Measurements from ENCODE around the gene TOP2B. TPM values are rescaled to one million over a fixed set of nuclear protein-coding genes. Genes with fewer than 3 reads are reported as not detected.

TOP2B gene
- total and polyA plus RNA-seq, 3 donors from 2014 or later: 46.4 to 86.5 (median 76.9) TPM

- Histone ChIP-seq H3K4me1 (peaks cover 5% of the 10 kb centered on the region), H3K4me3 (no peak overlapping the region), H3K36me3 (ENCODE audit: low read depth, missing control alignments) (no peaks in the 10 kb centered on the region), H3K27ac (no peak overlapping the region), H3K9me3 (no peaks in the 10 kb centered on the region), H3K27me3 (no peaks in the 10 kb centered on the region)
- intact Hi-C loops (cut with DNase I; ENCODE audit: low total_unique reads): no loop called here
- DNase-seq: no peak
- 80 to 87% methylated on average over 3 of the region's 3 CpGs for WGBS, 2 donors
- TF ChIP-seq POLR2A (IDR thresholded peaks at IDR 0.05): no peak
- TF ChIP-seq, protein P1, sequence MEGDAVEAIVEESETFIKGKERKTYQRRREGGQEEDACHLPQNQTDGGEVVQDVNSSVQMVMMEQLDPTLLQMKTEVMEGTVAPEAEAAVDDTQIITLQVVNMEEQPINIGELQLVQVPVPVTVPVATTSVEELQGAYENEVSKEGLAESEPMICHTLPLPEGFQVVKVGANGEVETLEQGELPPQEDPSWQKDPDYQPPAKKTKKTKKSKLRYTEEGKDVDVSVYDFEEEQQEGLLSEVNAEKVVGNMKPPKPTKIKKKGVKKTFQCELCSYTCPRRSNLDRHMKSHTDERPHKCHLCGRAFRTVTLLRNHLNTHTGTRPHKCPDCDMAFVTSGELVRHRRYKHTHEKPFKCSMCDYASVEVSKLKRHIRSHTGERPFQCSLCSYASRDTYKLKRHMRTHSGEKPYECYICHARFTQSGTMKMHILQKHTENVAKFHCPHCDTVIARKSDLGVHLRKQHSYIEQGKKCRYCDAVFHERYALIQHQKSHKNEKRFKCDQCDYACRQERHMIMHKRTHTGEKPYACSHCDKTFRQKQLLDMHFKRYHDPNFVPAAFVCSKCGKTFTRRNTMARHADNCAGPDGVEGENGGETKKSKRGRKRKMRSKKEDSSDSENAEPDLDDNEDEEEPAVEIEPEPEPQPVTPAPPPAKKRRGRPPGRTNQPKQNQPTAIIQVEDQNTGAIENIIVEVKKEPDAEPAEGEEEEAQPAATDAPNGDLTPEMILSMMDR (IDR thresholded peaks at IDR 0.05): no peak
Observed at GRCh38 chr3:25552251-25552650, 112.5 kb downstream of the TOP2B start.

DNA sequence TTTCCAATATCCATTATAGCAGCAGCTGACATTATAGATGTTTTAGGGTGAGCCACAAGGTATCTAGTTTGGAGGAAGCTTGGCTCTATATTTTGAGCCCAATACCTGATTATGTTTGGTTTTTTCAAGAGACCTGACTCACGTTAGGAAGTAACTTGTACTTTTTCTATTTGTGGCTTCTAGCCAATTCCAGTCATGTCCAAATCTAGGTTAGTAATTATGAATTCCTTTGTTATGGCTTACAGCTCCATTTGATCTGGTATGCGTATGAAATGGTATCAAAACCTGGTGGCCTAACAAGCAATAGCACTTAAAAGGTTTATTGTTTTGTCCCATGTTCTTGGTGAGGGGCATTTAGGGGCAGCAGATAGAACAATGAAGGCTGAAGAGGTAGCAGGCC lies 115.9 kb downstream of the TOP2B start:
- Histone ChIP-seq H3K27me3 (no peaks in the 10 kb centered on the region), H3K36me3 (ENCODE audit: low read depth, missing control alignments) (no peaks in the 10 kb centered on the region), H3K4me3 (no peak overlapping the region), H3K27ac (no peak overlapping the region), H3K4me1 (no peaks in the 10 kb centered on the region), H3K9me3 (no peaks in the 10 kb centered on the region)
- intact Hi-C loops (cut with DNase I; ENCODE audit: low total_unique reads): no loop called here
- 65 to 67% methylated on average over 2 of the region's 2 CpGs for WGBS, 2 donors
- no peak for DNase-seq
- TF ChIP-seq POLR2A (IDR thresholded peaks at IDR 0.05): no peak
- TF ChIP-seq, protein P1 (IDR thresholded peaks at IDR 0.05): no peak

GRCh38 chr3:25547943-25548674 lies 116.6 kb downstream of the TOP2B start:
- TF ChIP-seq, protein P1 (IDR thresholded peaks at IDR 0.05): no peak
- TF ChIP-seq POLR2A (IDR thresholded peaks at IDR 0.05): no peak

More at GRCh38 chr3:25547943-25548674, 116.6 kb downstream of the TOP2B start:
- Histone ChIP-seq H3K36me3 (ENCODE audit: low read depth, missing control alignments) (no peaks in the 10 kb centered on the region), H3K27me3 (no peaks in the 10 kb centered on the region), H3K9me3 (no peaks in the 10 kb centered on the region), H3K27ac (no peak overlapping the region), H3K4me1 (no peaks in the 10 kb centered on the region), H3K4me3 (no peak overlapping the region)
- DNase-seq: no peak
- intact Hi-C loops (cut with DNase I; ENCODE audit: low total_unique reads): no loop called here
- 12 to 29% methylated on average over 1 of the region's 1 CpG for WGBS, 2 donors

Small RNA genes lying within 50 kb of the gene (microRNA-seq; reads per million reads assigned to microRNA genes)
- 1.4 to 3.5 reads per million in 2 donors for gene MIR4442 (ENCODE audit: borderline number of aligned reads in 2 of 2, borderline replicate concordance in 1 of 2)

Small RNA genes lying within 50 kb of the gene (small RNA-seq; reads per million reads assigned to genes)
- gene CRIP1P2: 0 reads per million in 2 donors
- 0 reads per million in 2 donors for gene RF01161
- 0 reads per million in 2 donors for gene RF02271

Other genes starting within 250 kb of the TOP2B start
- gene RARB, start 236.6 kb downstream of the TOP2B start, total RNA-seq: under 1 TPM; 0.63 to 0.99 TPM
- gene RARB, start 236.6 kb downstream of the TOP2B start, polyA plus RNA-seq (ENCODE audit: insufficient read depth, low read depth, low replicate concordance): 1.5 TPM
- gene NGLY1, start 118.5 kb upstream of the TOP2B start, total RNA-seq: 100 to 1,000 TPM in 1 of 2 donors, 10 to 100 TPM in 1; 58.2 to 107 TPM
- 108 TPM for gene NGLY1, start 118.5 kb upstream of the TOP2B start, polyA plus RNA-seq (ENCODE audit: insufficient read depth, low read depth, low replicate concordance)
- gene OXSM, start 125.2 kb upstream of the TOP2B start, total RNA-seq: 10 to 100 TPM; 21.9 to 26.1 TPM
- gene OXSM, start 125.2 kb upstream of the TOP2B start, polyA plus RNA-seq (ENCODE audit: insufficient read depth, low read depth, low replicate concordance): 27.8 TPM

All from testis (tissue), 3 donors.